Keratinocyte (primary cell): Measurements from ENCODE around the gene TLDC2. TPM values are rescaled to one million over a fixed set of nuclear protein-coding genes. Genes with fewer than 3 reads are reported as not detected.
"Not testable (repeated sequence)": the region's sequence is repeated elsewhere in the genome, so short reads cannot be mapped to it uniquely, and the experiment has no call there.

Experiments
- DNase-seq: peaks from one replicate; pipeline ENCODE4 v3.0.0-alpha.2; 2011; ENCODE audit warnings: low read depth, missing footprints, low spot score
- FAIRE-seq: peaks from 2 replicates; lab custom pipeline; 2011; peaks lifted over from hg19 to GRCh38; lab: Jason Lieb, UNC
- H2AFZ ChIP-seq: 2 replicates; pipeline ENCODE4 v1.6.0; 2012; ENCODE audit warnings: low read length, control low read depth, inconsistent platforms; ENCODE audit not compliant: control insufficient read depth
- H3K27ac ChIP-seq: 2 replicates; pipeline ENCODE4 v1.5.1; 2011; ENCODE audit warnings: low read length; ENCODE audit not compliant: control insufficient read depth, insufficient read depth
- H3K27me3 ChIP-seq: 3 replicates; pipeline ENCODE4 v1.6.0; 2011; ENCODE audit warnings: low read length; ENCODE audit not compliant: control insufficient read depth, insufficient read depth; ENCODE audit errors: extremely low read depth
- H3K36me3 ChIP-seq, 2 experiments: 2 replicates in 1 of 2; 3 replicates in 1 of 2; pipeline ENCODE4 v1.5.1; 2011; ENCODE audit warnings: low read length in 2 of 2, mild to moderate bottlenecking in 1 of 2; ENCODE audit not compliant: control insufficient read depth in 2 of 2, insufficient read depth in 2 of 2; ENCODE audit errors: extremely low read depth in 1 of 2
- H3K4me1 ChIP-seq: 3 replicates; pipeline ENCODE4 v1.5.1; 2011; ENCODE audit warnings: low read length; ENCODE audit not compliant: control insufficient read depth, insufficient read depth; ENCODE audit errors: extremely low read depth
- H3K4me2 ChIP-seq: 3 replicates; pipeline ENCODE4 v1.6.0; 2011; ENCODE audit warnings: low read depth, low read length; ENCODE audit not compliant: control insufficient read depth, insufficient read depth; ENCODE audit errors: extremely low read depth
- H3K4me3 ChIP-seq, 3 experiments: fragments of 200-600 bp in 1 of 3; sonication (generic) in 1 of 3; 2 replicates in 2 of 3; 3 replicates in 1 of 3; pipeline ENCODE4 v1.5.1; 2011 to 2016; ENCODE audit warnings: low read length in 3 of 3, mild to moderate bottlenecking in 3 of 3, control low read depth in 2 of 3, inconsistent platforms in 1 of 3, low read depth in 1 of 3, mixed read lengths in 1 of 3, mixed run types in 1 of 3, moderate library complexity in 1 of 3; ENCODE audit not compliant: control insufficient read depth in 2 of 3, insufficient read depth in 2 of 3; ENCODE audit errors: extremely low read depth in 1 of 3
- H3K79me2 ChIP-seq: 2 replicates; pipeline ENCODE4 v1.6.0; 2012; ENCODE audit warnings: low read length; ENCODE audit not compliant: control insufficient read depth, insufficient read depth
- H3K9ac ChIP-seq: 3 replicates; pipeline ENCODE4 v1.6.0; 2011; ENCODE audit warnings: low read length; ENCODE audit not compliant: control insufficient read depth, insufficient read depth; ENCODE audit errors: extremely low read depth
- H3K9me1 ChIP-seq: 3 replicates; pipeline ENCODE4 v1.6.0; 2011; ENCODE audit warnings: low read length; ENCODE audit not compliant: control insufficient read depth, insufficient read depth; ENCODE audit errors: extremely low read depth
- H3K9me3 ChIP-seq: 2 replicates; pipeline ENCODE4 v1.5.1; 2012; ENCODE audit warnings: low read depth, low read length; ENCODE audit not compliant: control insufficient read depth
- H4K20me1 ChIP-seq: 3 replicates; pipeline ENCODE4 v1.6.0; 2011; ENCODE audit warnings: low read length; ENCODE audit not compliant: control insufficient read depth, insufficient read depth; ENCODE audit errors: extremely low read depth
- CTCF ChIP-seq, 3 experiments: IDR thresholded peaks in 1 of 3; conservative IDR thresholded peaks in 1 of 3; optimal IDR thresholded peaks in 1 of 3; 2 replicates in 2 of 3; 3 replicates in 1 of 3; pipeline versions ENCODE3 to v1.5.1; 2011; ENCODE audit warnings: low read length in 3 of 3, mild to moderate bottlenecking in 3 of 3, moderate library complexity in 2 of 3, control low read depth in 1 of 3, inconsistent platforms in 1 of 3; ENCODE audit not compliant: insufficient read depth in 2 of 3; ENCODE audit errors: extremely low read depth in 1 of 3
- EZH2 ChIP-seq: IDR thresholded peaks from one replicate; pipeline ENCODE4 v1.6.1; 2012; ENCODE audit warnings: inconsistent platforms, mild to moderate bottlenecking, low read length, moderate library complexity
- dilution Hi-C: fragments of 300-500 bp; cut with MboI; formaldehyde crosslinking; loops from one replicate; pipeline ENCODE4 v1.7.0; 2020; ENCODE audit warnings: low sequenced_read_pairs; ENCODE audit not compliant: extremely low pct_ligation_motif_present
- polyA plus RNA-seq, 5 experiments: library from polyadenylated mRNA; depleted of rRNA in 3 of 5; stranded (reverse) in 3 of 5; stranded (forward) in 1 of 5; unstranded in 1 of 5; fragments of >200 nt; gene quantifications; 1 replicate in 1 of 5; 2 replicates in 3 of 5; 3 replicates in 1 of 5; pipeline versions ENCODE4 v1.2.1 to v1.2.3, GENCODE V29; 2011 to 2012; ENCODE audit warnings: missing spikeins in 2 of 5, low read depth in 1 of 5, low replicate concordance in 1 of 5

Gene TLDC2
- polyA plus RNA-seq, 1 donor (not counting 4 experiments of a cell fraction or from before 2014, with no cell fraction given): 0.34 TPM

GRCh38 chr20:36904690-36905089 is 28.8 kb downstream of the TLDC2 start:
- no peak overlapping the region for H3K4me3 ChIP-seq
- no peaks in the 10 kb centered on the region for H3K27me3 ChIP-seq
- H3K36me3 ChIP-seq: peaks cover 0 to 2% of the 10 kb centered on the region in 2 experiments
- H3K4me2 ChIP-seq: no peak overlapping the region
- H3K9ac ChIP-seq: no peak overlapping the region
- H2AFZ ChIP-seq: no peak overlapping the region
- TF ChIP-seq EZH2: no peak
- no peak for TF ChIP-seq CTCF (optimal IDR thresholded peaks at IDR 0.05 in 1 of 3, IDR thresholded peaks at IDR 0.05 in 1 of 3, conservative IDR thresholded peaks at IDR 0.05 in 1 of 3; ENCODE audit: extremely low read depth in 1 of 3, insufficient read depth in 2 of 3, low read length in 3 of 3)
- H3K9me1 ChIP-seq: no peaks in the 10 kb centered on the region
- H3K4me1 ChIP-seq: no peaks in the 10 kb centered on the region
- no peaks in the 10 kb centered on the region for H3K9me3 ChIP-seq
- no peak overlapping the region for H3K27ac ChIP-seq
- H3K79me2 ChIP-seq: no peaks in the 10 kb centered on the region
- H4K20me1 ChIP-seq: no peaks in the 10 kb centered on the region
- DNase-seq (no peak), FAIRE-seq (no peak)
- dilution Hi-C loops: no loop called here

GRCh38 chr20:36905566-36905965 is 29.6 kb downstream of the TLDC2 start:
- H2AFZ ChIP-seq, H3K27me3 ChIP-seq, DNase-seq, H4K20me1 ChIP-seq, dilution Hi-C loops, H3K27ac ChIP-seq, H3K9me1 ChIP-seq, H3K36me3 ChIP-seq, H3K4me2 ChIP-seq, FAIRE-seq, H3K9me3 ChIP-seq, H3K4me1 ChIP-seq, H3K9ac ChIP-seq, H3K79me2 ChIP-seq, H3K4me3 ChIP-seq: not testable (repeated sequence)

- H4K20me1 ChIP-seq, H3K9me1 ChIP-seq, H3K36me3 ChIP-seq, H3K4me2 ChIP-seq, H3K79me2 ChIP-seq, DNase-seq, H3K9ac ChIP-seq, H3K27me3 ChIP-seq, dilution Hi-C loops, H3K9me3 ChIP-seq, H3K27ac ChIP-seq, H3K4me3 ChIP-seq, FAIRE-seq, H2AFZ ChIP-seq, H3K4me1 ChIP-seq: not testable (repeated sequence)
Measured at GRCh38 chr20:36906086-36906485, 30.1 kb downstream of the TLDC2 start.
